Upper lobe of left lung (tissue), 6 donors: ENCODE data around the gene UIMC1. TPM values are rescaled to one million over a fixed set of nuclear protein-coding genes. Genes with fewer than 3 reads are reported as not detected.

Source experiments
- ATAC-seq, 2 donors: fragments of 200-7000 bp; cut with Tn5 transposase; one replicate each; pipeline ENCODE4 v1.9.1; 2022; ENCODE audit warnings: mild to moderate bottlenecking in 2 of 2, moderate library complexity in 2 of 2; ENCODE audit not compliant: low FRiP score in 2 of 2
- DNase-seq, 2 donors: peaks; one replicate each; pipeline ENCODE4 v3.0.0-alpha.2; 2019 to 2020
- H3K27ac ChIP-seq, 4 donors: fragments of 200-600 bp; sonication (generic); one replicate each; pipeline ENCODE4 v1.5.1; 2016 to 2019
- H3K27me3 ChIP-seq, 4 donors: fragments of 200-600 bp; sonication (generic); one replicate each; pipeline ENCODE4 v1.5.1; 2017 to 2019
- H3K36me3 ChIP-seq, 4 donors: fragments of 200-600 bp; sonication (generic); one replicate each; pipeline ENCODE4 v1.5.1; 2016 to 2019
- H3K4me1 ChIP-seq, 4 donors: fragments of 200-600 bp; sonication (generic); one replicate each; pipeline ENCODE4 v1.5.1; 2018 to 2019
- H3K4me3 ChIP-seq, 4 donors: fragments of 200-600 bp; sonication (generic); one replicate each; pipeline ENCODE4 v1.5.1; 2017 to 2019; ENCODE audit warnings: mild to moderate bottlenecking in 2 of 4, moderate library complexity in 1 of 4
- H3K9me3 ChIP-seq, 4 donors: fragments of 200-600 bp; sonication (generic); one replicate each; pipeline ENCODE4 v1.5.1; 2018 to 2019
- EP300 ChIP-seq, 4 donors: sonication (generic); formaldehyde crosslinking; IDR thresholded peaks; one replicate each; pipeline ENCODE4 v1.5.1; 2017; ENCODE audit warnings: antibody characterized with exemption in 4 of 4, control low read depth in 2 of 4
- POLR2A ChIP-seq, 4 donors: fragments of 450-650 bp; IDR thresholded peaks; one replicate each; pipeline ENCODE4 v1.5.1; 2016 to 2017; ENCODE audit warnings: antibody characterized with exemption in 4 of 4, mild to moderate bottlenecking in 2 of 4
- POLR2AphosphoS5 ChIP-seq, 2 donors: sonication (generic); formaldehyde crosslinking; IDR thresholded peaks; one replicate each; pipeline ENCODE4 v1.5.1; 2017; ENCODE audit warnings: antibody characterized with exemption in 2 of 2
- WGBS, 2 donors: methylation state at CpG; one replicate each; pipeline ENCODE4 v1.1.5; 2017 to 2018; 5-methylcytosine and 5-hydroxymethylcytosine counted together
- total RNA-seq, 6 donors: library from RNA; depleted of rRNA in 4 of 6; stranded (reverse); fragments of >200 nt in 4 of 6; gene quantifications; one replicate each; pipeline versions ENCODE4 v1.1.0 to v1.2.1, GENCODE V29; 2016 to 2021
- TF ChIP-seq, protein P1 (sequence below), 6 experiments: fragments of 450-650 bp in 4 of 6; fragments of 200-600 bp in 2 of 6; sonication (generic) in 2 of 6; IDR thresholded peaks; one replicate each; pipeline ENCODE4 v1.5.1; 2016 to 2019; ENCODE audit warnings: antibody characterized with exemption in 6 of 6
- donor health status: DM: no; HTN: no; CAD: no; lungs with moderate emphysema.
- donor health status: DM: no; HTN: yes; CAD: no; lungs with severe emphysema.

The UIMC1 gene
- total RNA-seq, 6 donors from 2014 or later: 26.7 to 87.0 (median 37.9) TPM

DNA sequence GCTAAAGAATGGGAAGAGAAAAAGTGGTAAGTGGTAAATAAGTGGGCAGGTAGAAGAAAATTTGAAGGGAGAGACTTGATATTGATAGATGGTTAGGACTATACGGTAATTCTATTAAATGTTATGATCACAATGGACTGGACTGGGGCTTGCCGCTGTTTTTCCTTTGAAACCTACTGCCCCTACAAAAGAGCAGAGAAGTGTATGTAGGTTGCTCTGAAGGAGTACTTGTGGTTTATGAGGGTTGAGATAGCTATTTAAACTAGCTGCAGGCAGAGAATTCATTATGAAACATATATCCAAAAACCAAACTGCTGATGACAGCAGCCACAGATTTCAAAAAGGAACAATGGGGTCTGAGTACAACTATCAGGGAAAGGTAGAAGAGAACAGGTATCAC lies 90.7 kb downstream of the UIMC1 start:
- no peak overlapping the region for H3K27ac ChIP-seq
- DNase-seq (no peak), ATAC-seq (no peak)
- H3K4me1 ChIP-seq: peaks cover 0 to 3% (median 0%) of the 10 kb centered on the region in 4 donors
- H3K36me3 ChIP-seq: peaks cover 0 to 15% (median 3%) of the 10 kb centered on the region in 4 donors
- H3K27me3 ChIP-seq: no peaks in the 10 kb centered on the region
- WGBS, 2 donors: 60 to 63% methylated on average over 2 of the region's 2 CpGs
- no peak overlapping the region for H3K4me3 ChIP-seq
- H3K9me3 ChIP-seq: no peaks in the 10 kb centered on the region
- TF ChIP-seq EP300 (IDR thresholded peaks at IDR 0.05) (no peak), POLR2AphosphoS5 (IDR thresholded peaks at IDR 0.05) (no peak), POLR2A (IDR thresholded peaks at IDR 0.05) (no peak)
- TF ChIP-seq, protein P1, sequence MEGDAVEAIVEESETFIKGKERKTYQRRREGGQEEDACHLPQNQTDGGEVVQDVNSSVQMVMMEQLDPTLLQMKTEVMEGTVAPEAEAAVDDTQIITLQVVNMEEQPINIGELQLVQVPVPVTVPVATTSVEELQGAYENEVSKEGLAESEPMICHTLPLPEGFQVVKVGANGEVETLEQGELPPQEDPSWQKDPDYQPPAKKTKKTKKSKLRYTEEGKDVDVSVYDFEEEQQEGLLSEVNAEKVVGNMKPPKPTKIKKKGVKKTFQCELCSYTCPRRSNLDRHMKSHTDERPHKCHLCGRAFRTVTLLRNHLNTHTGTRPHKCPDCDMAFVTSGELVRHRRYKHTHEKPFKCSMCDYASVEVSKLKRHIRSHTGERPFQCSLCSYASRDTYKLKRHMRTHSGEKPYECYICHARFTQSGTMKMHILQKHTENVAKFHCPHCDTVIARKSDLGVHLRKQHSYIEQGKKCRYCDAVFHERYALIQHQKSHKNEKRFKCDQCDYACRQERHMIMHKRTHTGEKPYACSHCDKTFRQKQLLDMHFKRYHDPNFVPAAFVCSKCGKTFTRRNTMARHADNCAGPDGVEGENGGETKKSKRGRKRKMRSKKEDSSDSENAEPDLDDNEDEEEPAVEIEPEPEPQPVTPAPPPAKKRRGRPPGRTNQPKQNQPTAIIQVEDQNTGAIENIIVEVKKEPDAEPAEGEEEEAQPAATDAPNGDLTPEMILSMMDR (IDR thresholded peaks at IDR 0.05): no peak

DNA sequence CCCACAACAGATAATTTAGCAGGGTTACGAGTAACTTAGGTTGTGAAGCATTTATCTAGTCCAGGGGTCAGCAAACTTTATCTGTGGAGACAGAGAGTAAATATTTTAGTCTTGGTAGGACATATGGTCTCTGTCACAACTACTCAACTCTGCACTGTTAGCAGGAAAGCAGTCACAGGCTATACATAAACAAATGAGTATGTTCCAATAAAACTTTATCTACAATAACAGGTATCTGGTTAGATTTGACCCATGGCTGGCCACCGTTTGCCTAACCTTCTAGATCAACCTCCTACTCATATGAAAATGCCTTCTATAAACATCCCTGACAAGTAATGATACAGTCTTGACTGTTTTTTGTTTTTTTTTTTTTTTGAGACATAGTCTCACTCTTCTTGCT lies 94.5 kb downstream of the UIMC1 start:
- ATAC-seq (no peak), DNase-seq (no peak)
- Histone ChIP-seq H3K27me3 (no peaks in the 10 kb centered on the region), H3K36me3 (peaks cover 0 to 30% (median 13%) of the 10 kb centered on the region in 4 donors), H3K4me3 (no peak overlapping the region), H3K4me1 (peaks cover 0 to 3% (median 0%) of the 10 kb centered on the region in 4 donors), H3K27ac (no peak overlapping the region), H3K9me3 (no peaks in the 10 kb centered on the region)
- no peak for TF ChIP-seq POLR2A (IDR thresholded peaks at IDR 0.05)
- no peak for TF ChIP-seq POLR2AphosphoS5 (IDR thresholded peaks at IDR 0.05)
- no peak for TF ChIP-seq EP300 (IDR thresholded peaks at IDR 0.05)
- TF ChIP-seq, protein P1 (IDR thresholded peaks at IDR 0.05): no peak
- 80 to 89% methylated on average over 2 of the region's 2 CpGs for WGBS, 2 donors

DNA sequence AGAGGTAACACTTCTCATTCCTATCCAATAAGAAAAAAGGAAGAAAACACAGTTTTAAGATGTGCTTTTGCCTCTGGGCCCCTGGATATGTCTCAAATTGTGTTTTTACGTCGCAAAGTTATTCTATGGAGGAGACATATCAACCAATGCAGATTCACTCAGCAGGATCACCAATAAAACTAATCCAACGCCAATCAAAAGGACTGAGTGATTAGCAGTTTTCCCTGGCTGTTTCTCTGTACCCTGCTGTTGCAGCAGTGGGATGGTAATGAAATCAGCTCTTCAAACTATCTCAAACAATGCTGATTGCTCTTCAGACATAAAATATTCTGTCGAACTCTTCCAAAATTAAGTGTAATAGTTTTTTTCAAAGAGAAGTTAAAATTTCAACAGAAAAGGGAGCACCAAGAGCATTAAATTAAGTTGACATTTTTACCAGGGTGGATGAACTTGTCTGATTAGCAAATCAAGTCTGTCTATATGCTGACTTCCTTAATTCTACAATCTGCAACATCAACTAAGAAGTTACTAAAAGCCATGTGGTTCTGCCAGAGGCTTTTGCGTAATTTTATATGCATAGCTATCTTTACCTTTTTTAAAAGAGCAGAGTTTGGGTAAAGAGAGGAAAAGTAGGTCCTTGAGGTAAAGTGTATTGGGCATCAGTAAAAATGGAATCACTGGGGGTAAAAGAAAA lies 97.8 kb downstream of the UIMC1 start:
- ATAC-seq: no peak

DNA sequence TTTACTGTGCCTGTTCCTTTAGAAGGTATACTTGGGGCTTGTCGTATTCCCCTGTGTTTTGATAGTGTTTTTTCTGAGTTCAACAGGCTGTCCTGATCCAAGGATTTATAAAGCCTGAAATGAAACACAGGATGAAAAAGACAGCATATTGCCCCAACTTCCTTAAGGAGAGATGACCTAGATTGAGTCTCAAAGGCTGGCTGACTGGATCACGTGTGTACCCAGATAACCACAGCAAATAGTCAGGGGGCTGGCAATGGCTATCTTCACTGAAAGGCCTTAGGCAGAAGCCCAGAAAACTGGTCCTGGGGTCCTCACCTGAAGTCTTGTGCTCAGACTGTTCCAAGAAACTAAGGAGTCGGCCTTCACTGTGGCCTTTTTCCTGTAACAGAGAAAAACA lies 99.8 kb downstream of the UIMC1 start:
- H3K36me3 ChIP-seq: peaks cover 23 to 76% (median 52%) of the 10 kb centered on the region in 4 donors
- no peak overlapping the region for H3K4me3 ChIP-seq
- TF ChIP-seq POLR2A (IDR thresholded peaks at IDR 0.05) (no peak), EP300 (IDR thresholded peaks at IDR 0.05) (no peak), POLR2AphosphoS5 (IDR thresholded peaks at IDR 0.05) (no peak)
- TF ChIP-seq, protein P1 (IDR thresholded peaks at IDR 0.05): no peak
- no peak for DNase-seq
- H3K27ac ChIP-seq: no peak overlapping the region
- no peaks in the 10 kb centered on the region for H3K9me3 ChIP-seq
- H3K4me1 ChIP-seq: peaks cover 0 to 14% (median 2%) of the 10 kb centered on the region in 4 donors
- H3K27me3 ChIP-seq: no peaks in the 10 kb centered on the region
- no peak for ATAC-seq
- WGBS, 2 donors: 86 to 98% methylated on average over 3 of the region's 3 CpGs

More for the DNA sequence above, 97.8 kb downstream of the UIMC1 start:
- no peak for TF ChIP-seq POLR2AphosphoS5 (IDR thresholded peaks at IDR 0.05)
- TF ChIP-seq, protein P1 (IDR thresholded peaks at IDR 0.05): no peak
- TF ChIP-seq EP300 (IDR thresholded peaks at IDR 0.05): no peak
- TF ChIP-seq POLR2A (IDR thresholded peaks at IDR 0.05): no peak
- Histone ChIP-seq H3K36me3 (peaks cover 20 to 63% (median 42%) of the 10 kb centered on the region in 4 donors), H3K27ac (no peak overlapping the region), H3K9me3 (no peaks in the 10 kb centered on the region), H3K4me1 (no peaks in the 10 kb centered on the region), H3K4me3 (no peak overlapping the region), H3K27me3 (no peaks in the 10 kb centered on the region)
- WGBS, 2 donors: 90 to 92% methylated on average over 5 of the region's 5 CpGs
- no peak for DNase-seq

DNA sequence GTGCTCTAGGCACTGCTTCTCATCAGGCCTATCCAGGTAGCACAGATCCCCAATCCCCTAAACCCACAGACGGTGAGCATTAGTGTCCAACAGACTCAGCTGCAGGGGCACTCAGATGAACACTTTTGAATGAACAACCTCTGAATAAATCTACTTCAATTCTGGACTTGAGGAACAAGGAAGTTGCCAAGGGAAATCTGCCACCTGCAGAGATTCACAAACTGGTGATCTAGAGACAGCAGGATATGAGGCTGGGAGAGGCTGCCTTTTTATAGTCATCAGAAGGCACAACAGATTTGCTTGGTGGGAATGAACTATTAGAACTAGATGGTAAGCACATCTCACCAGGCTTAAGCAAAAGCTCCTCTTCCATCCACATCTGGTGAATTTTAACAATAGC lies 100.5 kb downstream of the UIMC1 start:
- peaks cover 0 to 16% (median 2%) of the 10 kb centered on the region in 4 donors for H3K4me1 ChIP-seq
- DNase-seq (no peak), ATAC-seq (no peak)
- no peaks in the 10 kb centered on the region for H3K9me3 ChIP-seq
- TF ChIP-seq POLR2A (IDR thresholded peaks at IDR 0.05) (no peak), EP300 (IDR thresholded peaks at IDR 0.05) (no peak), POLR2AphosphoS5 (IDR thresholded peaks at IDR 0.05) (no peak)
- TF ChIP-seq, protein P1 (IDR thresholded peaks at IDR 0.05): no peak
- WGBS, 2 donors: 86 to 88% methylated on average over 1 of the region's 1 CpG
- H3K27me3 ChIP-seq: no peaks in the 10 kb centered on the region
- no peak overlapping the region for H3K4me3 ChIP-seq
- peaks cover 23 to 76% (median 52%) of the 10 kb centered on the region in 4 donors for H3K36me3 ChIP-seq
- no peak overlapping the region for H3K27ac ChIP-seq
